NOMO-1 (cell line): ENCODE data around the gene SETD5.

Source experiments
- DNase-seq, 2 experiments: peaks; one replicate each; lab custom pipeline; 2025; ENCODE audit not compliant: unreplicated experiment in 2 of 2; lab: John Stamatoyannopoulos, UW

Gene SETD5

GRCh38 chr3:9409981-9410854 is 12.8 kb downstream of the SETD5 start:
- peak; percentile 22 to 67 for DNase-seq

GRCh38 chr3:9411302-9411701 is 13.9 kb downstream of the SETD5 start:
- DNase-seq = no peak

GRCh38 chr3:9412293-9412692 is 14.9 kb downstream of the SETD5 start:
- DNase-seq = no peak

- DNase-seq = no peak
These were observed 17.4 kb downstream of the SETD5 start for GRCh38 chr3:9414826-9415225.

- no peak for DNase-seq
These were observed 18.2 kb downstream of the SETD5 start for GRCh38 chr3:9415485-9416138.

- no peak for DNase-seq
These were observed 18.8 kb downstream of the SETD5 start for GRCh38 chr3:9416139-9416780.

GRCh38 chr3:9420850-9421549 is 23.6 kb downstream of the SETD5 start:
- no peak for DNase-seq

GRCh38 chr3:9422712-9423424 is 25.5 kb downstream of the SETD5 start:
- peak; percentile 47 to 70 for DNase-seq

GRCh38 chr3:9428411-9428810 is 31.0 kb downstream of the SETD5 start:
- no peak for DNase-seq

GRCh38 chr3:9430733-9431132 is 33.3 kb downstream of the SETD5 start:
- DNase-seq = no peak

- no peak for DNase-seq
These were observed 36.5 kb downstream of the SETD5 start for GRCh38 chr3:9433627-9434521.

GRCh38 chr3:9435316-9435715 is 37.9 kb downstream of the SETD5 start:
- DNase-seq = no peak

- no peak for DNase-seq
These were observed 41.9 kb downstream of the SETD5 start for GRCh38 chr3:9439331-9439730.

- DNase-seq = no peak
These were observed 44.2 kb downstream of the SETD5 start for GRCh38 chr3:9441501-9442221.

- no peak for DNase-seq
These were observed 50.7 kb downstream of the SETD5 start for GRCh38 chr3:9448071-9448470.

- no peak for DNase-seq
These were observed 51.2 kb downstream of the SETD5 start for GRCh38 chr3:9448643-9449042.

GRCh38 chr3:9450126-9450525 is 52.7 kb downstream of the SETD5 start:
- DNase-seq = no peak

GRCh38 chr3:9450991-9451390 is 53.6 kb downstream of the SETD5 start:
- DNase-seq = no peak

GRCh38 chr3:9452417-9452816 is 55.0 kb downstream of the SETD5 start:
- no peak for DNase-seq
